Muscle of arm (tissue), 12 donors: ENCODE measurements around the gene AFF3. TPM values are rescaled to one million over a fixed set of nuclear protein-coding genes. Genes with fewer than 3 reads are reported as not detected.
"Not testable (repeated sequence)": the region's sequence is repeated elsewhere in the genome, so short reads cannot be mapped to it uniquely, and the experiment has no call there.

Experiments used
- DNase-seq: peaks from one replicate; pipeline ENCODE4 v3.0.0-alpha.2; 2013
- polyA plus RNA-seq, 12 donors: library from polyadenylated mRNA; unstranded; fragments of 120-200 nt; gene quantifications; one replicate each; pipeline ENCODE4 v1.2.1, GENCODE V29; 2013; ENCODE audit not compliant: insufficient read length in 12 of 12

The AFF3 gene
- polyA plus RNA-seq, 12 donors, result 2.5 to 15.7 (median 3.7) TPM; not detected in 1

- DNase-seq, result no peak
These were observed 587.0 kb downstream of the AFF3 start for GRCh38 chr2:99555404-99555803.

GRCh38 chr2:99554871-99555270, 587.5 kb downstream of the AFF3 start:
- DNase-seq, result no peak

GRCh38 chr2:99554238-99554637, 588.2 kb downstream of the AFF3 start:
- no peak for DNase-seq

DNA sequence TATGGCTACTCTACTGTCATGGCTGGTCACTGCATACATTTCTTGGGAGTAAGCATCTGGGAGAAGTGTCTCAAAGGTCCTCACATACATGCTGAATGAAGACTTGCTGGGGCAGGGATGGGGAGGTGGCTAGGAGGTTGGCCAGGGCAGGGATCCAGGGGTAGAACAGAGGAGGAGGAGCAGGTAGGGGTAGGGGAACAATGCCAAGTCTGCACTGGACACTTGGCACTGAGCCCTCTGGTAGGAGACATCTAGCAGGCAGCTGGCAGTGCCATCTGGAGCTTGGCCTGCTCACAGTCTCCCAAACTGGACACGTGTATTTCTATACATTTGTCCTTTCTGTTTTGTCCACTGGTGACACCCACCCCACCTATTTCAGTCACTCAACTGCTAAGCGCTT, 589.9 kb downstream of the AFF3 start:
- DNase-seq, result no peak

DNA sequence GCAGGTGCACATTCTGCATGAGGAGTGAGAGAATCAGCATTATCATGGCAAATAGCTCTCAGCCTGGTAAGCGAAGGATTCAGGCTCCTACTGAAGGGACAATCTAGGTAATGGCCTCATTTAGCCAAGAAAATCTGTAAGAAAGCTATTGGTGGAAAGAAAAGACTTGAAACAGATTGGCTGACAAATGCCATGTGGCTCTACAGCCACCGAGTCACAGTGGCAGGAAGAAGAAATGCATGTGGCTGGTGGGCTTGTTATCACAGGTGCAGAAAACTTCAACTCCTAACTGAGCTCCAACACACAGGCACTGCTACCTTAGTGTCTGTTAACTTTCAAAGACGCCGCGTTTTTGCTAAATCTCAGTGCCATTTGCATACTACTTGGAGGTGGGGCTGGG, 592.0 kb downstream of the AFF3 start:
- no peak for DNase-seq

DNA sequence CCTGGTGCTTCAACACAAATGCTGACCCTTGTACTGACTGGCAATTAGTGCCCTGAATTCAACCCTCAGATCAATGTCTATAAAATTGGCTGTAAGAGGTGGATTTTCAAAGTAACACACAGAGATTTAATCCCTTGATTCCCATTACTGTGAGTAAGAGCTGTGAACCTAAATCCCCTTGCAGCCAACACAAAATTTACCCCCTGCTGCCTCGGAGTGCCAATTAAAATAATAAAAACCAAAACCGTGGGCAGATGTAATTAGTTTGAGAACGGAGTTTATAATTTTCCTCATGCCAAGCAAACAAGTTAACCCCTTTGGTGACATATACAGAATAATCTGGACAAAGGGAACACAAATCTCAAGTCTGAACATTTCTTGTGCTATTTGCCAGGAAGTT, 596.8 kb downstream of the AFF3 start:
- no peak for DNase-seq

DNA sequence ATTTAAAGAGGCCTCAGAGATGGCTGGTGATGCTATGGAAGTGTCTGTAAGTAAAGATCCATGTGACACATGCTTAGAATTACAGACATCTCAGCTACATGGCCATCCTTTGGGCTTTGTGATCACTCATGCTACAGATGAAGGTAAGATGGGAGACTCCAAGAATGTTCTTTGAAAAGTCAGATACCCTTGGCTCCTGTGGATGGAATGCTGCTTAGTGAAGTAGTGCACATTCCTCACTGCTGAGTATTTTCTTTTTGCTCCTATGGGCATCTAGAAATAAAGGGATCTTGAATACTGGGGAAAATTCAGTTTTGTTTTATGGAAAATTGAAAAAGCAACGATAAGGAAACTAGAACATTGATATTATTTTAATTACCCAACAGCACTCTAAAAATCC, 597.3 kb downstream of the AFF3 start:
- no peak for DNase-seq

DNA sequence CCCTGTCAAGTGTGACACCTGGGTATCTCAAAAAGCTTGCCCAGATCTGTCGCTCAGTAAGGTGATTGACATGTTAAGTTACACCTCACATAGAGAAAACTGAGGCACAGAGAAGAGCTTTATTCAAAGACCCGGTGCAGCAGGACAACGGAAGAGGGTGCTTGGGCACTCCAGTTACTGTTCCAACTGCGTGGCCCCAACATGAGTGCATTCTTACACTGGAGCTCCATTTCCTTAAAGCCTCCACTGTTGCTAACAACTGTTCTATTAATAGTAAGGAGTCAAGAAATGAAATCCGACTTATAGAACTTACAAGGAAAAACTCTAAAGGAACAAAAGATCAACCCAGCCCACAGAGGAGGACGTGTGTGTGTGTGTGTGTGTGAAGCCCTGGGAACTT, 597.8 kb downstream of the AFF3 start:
- DNase-seq, result no peak

DNA sequence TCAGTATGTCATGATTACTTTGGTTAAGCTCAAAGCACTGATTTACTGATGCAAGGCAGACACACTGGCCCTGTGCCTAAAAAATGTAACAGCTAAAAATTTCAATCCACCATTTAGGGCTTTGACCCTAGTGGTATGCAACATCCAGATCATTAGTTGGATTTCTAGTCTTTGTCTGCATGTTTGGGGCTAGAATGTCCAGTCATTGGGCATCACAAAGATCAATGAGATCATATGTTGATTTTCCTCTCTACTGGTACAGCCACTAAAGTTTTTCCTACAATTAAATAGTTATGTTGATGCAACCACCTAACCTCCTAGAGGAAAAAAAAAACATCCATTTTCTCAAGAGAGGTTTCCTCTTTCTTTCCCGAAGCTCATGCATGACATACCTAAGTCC, 599.1 kb downstream of the AFF3 start:
- DNase-seq, result no peak

- DNase-seq, result no peak
These were observed 604.4 kb downstream of the AFF3 start for GRCh38 chr2:99537910-99538485.

DNA sequence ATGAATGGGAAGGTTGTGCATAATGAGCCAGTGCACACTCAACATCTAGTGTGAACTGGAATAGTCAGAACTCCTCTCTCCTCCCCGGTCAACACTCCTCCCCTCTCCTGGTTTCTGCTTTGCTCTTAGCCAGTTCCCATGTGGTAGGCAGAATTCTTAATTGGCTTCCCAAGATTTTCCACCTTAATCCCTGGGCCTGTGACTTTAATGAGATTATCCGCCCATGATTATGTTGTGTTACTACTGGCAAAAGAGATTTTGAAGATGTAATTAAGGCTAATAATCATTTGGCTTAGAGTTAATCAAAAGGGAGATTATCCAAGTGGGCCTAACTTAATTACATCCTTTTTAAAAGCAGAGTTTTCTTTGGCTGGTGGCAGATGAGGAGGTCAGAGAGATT, 618.3 kb downstream of the AFF3 start:
- no peak for DNase-seq

GRCh38 chr2:99522157-99522556, 620.2 kb downstream of the AFF3 start:
- no peak for DNase-seq

DNA sequence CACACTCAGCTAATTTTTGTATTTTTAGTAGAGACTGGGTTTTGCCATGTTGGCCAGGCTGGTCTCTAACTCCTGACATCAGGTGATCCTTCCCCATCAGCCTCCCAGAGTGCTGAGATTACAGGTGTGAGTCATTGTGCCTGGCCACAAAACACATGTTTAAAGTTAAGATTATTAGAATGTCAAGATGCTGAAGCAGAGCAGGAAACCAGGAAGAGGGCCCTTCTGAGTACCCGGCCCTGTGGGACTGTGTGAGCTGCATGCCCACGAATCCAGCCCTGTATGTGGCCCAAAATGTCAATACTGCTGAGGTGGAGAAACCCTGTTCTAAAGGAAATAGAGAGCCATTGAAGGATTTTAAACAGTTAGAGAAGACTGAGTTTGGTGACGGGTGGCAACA, 621.6 kb downstream of the AFF3 start:
- DNase-seq, result no peak

GRCh38 chr2:99520195-99520594, 622.2 kb downstream of the AFF3 start:
- no peak for DNase-seq

- DNase-seq, result no peak
These were observed 628.0 kb downstream of the AFF3 start for GRCh38 chr2:99514357-99514756.

GRCh38 chr2:99512181-99512591, 630.2 kb downstream of the AFF3 start:
- DNase-seq, result peak; percentile 69

- DNase-seq, result peak; percentile 15
These were observed 633.0 kb downstream of the AFF3 start for GRCh38 chr2:99509387-99509786.

DNA sequence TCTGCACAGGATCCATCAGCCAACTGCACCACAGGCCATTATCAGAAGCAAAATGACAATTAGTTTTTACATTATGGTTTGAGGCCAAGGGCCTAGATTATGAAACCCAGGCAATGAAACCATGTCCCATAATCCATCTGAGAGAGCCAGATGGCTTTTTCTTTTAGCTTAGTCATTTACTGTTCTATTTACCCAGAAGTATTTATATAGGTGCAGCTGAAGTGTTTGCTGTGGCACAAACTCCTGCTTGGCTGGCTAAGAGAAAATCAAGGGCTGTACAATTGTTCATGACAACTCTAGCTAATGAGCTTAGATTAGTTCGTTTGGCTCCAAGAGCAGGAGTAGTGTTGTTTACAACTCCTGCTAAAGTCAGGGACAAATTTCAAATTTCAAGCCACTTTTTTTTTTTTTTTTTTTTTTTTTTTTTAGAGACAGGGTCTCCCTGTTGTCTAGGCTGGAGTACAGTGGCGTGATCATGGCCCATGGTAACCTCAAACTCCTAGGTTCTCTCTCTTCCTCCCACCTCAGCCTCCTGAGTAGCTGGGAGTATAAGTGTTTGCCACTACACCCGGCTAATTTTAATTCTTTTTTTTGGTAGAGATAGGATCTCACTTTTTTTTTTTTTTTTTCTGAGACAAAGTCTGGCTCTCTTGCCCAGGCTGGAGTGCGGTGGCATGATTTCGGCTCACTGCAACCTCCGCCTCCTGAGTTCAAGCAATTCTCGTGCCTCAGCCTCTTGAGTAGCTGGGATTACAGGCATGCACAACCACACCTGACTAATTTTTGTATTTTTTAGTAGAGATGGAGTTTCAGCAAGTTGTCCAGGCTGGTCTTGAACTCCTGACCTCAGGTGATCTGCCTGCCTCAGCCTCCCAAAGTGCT, 634.2 kb downstream of the AFF3 start:
- DNase-seq, result no peak

DNA sequence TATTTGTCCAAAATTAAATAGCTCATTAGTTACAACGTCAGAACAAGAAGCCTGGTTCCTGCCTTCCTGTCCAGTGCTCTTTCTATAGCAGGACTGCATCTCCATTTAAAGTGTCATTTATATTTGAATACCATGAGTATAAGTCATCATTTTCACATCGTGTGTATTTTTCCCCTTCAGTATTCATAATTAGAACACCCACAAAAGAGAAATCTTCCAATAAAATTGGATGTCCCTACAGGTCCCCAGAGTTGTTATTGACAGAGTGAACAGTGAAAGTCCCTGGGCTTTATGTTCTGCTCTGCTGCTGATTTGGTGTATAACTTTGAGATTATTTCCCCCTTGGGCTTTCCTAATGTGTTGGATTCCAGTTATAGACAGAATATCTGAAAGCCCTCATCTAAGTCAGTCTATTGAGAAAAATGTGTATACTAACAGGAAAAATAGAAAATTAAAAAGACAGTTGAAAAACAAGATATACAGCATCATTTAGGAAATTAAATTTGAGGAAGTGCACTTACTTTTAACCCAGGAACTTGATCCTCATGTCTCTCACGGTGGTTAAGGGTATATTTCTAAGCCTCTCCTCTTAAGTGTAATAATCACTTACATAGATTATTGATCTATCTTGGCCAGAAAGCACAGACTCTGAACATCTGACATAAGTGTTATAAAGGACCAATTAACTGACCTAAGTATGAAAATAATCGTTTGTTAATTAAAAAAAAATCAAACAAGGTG, 637.4 kb downstream of the AFF3 start:
- no peak for DNase-seq

DNA sequence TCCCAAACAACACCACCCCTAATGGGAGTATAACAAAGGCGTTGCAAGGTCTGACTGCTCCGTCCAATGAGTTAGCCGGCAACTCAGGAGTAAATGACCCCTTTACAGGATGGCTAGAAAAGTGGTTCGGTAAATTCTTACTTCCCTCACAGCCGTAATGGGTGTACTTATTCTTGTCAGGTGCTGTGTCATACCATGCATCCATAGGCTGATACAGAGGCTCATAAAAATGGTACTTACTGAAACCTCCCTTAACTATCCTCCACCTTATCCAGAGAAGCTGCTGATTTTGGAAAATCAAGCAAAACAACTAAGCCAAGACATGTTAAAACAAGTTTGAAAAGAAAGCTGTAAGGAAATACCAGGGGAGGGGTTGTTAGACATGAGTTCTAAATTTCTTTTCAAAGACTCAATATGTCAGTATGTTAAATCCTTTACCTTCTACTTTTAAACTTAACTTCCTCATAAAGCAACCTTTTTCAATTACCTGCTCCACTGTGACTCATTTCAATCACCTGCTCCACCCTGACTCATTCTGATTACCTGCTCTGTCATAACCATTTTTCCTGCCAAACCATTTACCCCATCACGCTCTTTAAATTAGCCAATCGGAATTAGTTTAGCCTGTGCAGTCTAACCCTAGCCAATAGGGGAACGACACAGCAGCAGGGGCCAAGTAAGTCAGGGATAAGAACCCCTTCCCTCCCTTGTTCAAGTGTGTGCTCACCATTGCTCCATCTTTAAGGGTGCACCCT, 638.6 kb downstream of the AFF3 start:
- DNase-seq, result not testable (repeated sequence)

- no peak for DNase-seq
These were observed 646.4 kb downstream of the AFF3 start for GRCh38 chr2:99496021-99496420.
